ENCODE data around the gene METTL27.
"Not testable (repeated sequence)": the region's sequence is repeated elsewhere in the genome, so short reads cannot be mapped to it uniquely, and the experiment has no call there.

Gene METTL27

GRCh38 chr7:73817121-73817520 lies 25.2 kb downstream of the METTL27 start:
- FAIRE-seq, result no peak

- FAIRE-seq, result no peak
These were observed 26.9 kb downstream of the METTL27 start for GRCh38 chr7:73815436-73815835.

GRCh38 chr7:73812996-73813395 lies 29.3 kb downstream of the METTL27 start:
- FAIRE-seq, result no peak

- no peak for FAIRE-seq
These were observed 30.6 kb downstream of the METTL27 start for GRCh38 chr7:73811760-73812168.

- no peak for FAIRE-seq
These were observed 31.3 kb downstream of the METTL27 start for GRCh38 chr7:73810998-73811360.

GRCh38 chr7:73809467-73809951 lies 32.8 kb downstream of the METTL27 start:
- no peak for FAIRE-seq

- no peak for FAIRE-seq
These were observed 39.9 kb downstream of the METTL27 start for GRCh38 chr7:73802459-73802858.

- FAIRE-seq, result peak; percentile 96
These were observed 40.7 kb downstream of the METTL27 start for GRCh38 chr7:73801577-73801976.

GRCh38 chr7:73799282-73800141 lies 42.8 kb downstream of the METTL27 start:
- FAIRE-seq, result no peak

- not testable (repeated sequence) for FAIRE-seq
These were observed 45.1 kb downstream of the METTL27 start for GRCh38 chr7:73797176-73797575.

- not testable (repeated sequence) for FAIRE-seq
These were observed 45.7 kb downstream of the METTL27 start for GRCh38 chr7:73796656-73797055.

GRCh38 chr7:73795188-73795587 lies 47.1 kb downstream of the METTL27 start:
- FAIRE-seq, result not testable (repeated sequence)

- not testable (repeated sequence) for FAIRE-seq
These were observed 51.1 kb downstream of the METTL27 start for GRCh38 chr7:73791170-73791690.

- no peak for FAIRE-seq
These were observed 53.3 kb downstream of the METTL27 start for GRCh38 chr7:73789051-73789450.

- FAIRE-seq, result not testable (repeated sequence)
These were observed 54.6 kb downstream of the METTL27 start for GRCh38 chr7:73787786-73788048.

- FAIRE-seq, result no peak
These were observed 55.7 kb downstream of the METTL27 start for GRCh38 chr7:73786588-73786987.

Data from colon (tissue), 2 donors.